Mesodermal cell (in vitro differentiated cells): Measurements from ENCODE around the gene ZNF14.
"Not testable (repeated sequence)": the region's sequence is repeated elsewhere in the genome, so short reads cannot be mapped to it uniquely, and the experiment has no call there.

Source experiments
- H3K27ac ChIP-seq: 2 replicates; pipeline ENCODE4 v1.7.0; 2013; ENCODE audit warnings: mild to moderate bottlenecking, low read depth, low read length, moderate library complexity; ENCODE audit not compliant: severe bottlenecking
- H3K36me3 ChIP-seq: 2 replicates; pipeline ENCODE4 v1.7.1; 2013; ENCODE audit warnings: mild to moderate bottlenecking, low read length, moderate library complexity; ENCODE audit not compliant: control insufficient read depth, insufficient read depth
- H3K4me1 ChIP-seq: one replicate; pipeline ENCODE4 v1.7.1; 2013; ENCODE audit warnings: mild to moderate bottlenecking, low read length; ENCODE audit not compliant: insufficient read depth, control insufficient read depth, poor library complexity, severe bottlenecking
- H3K4me3 ChIP-seq: 2 replicates; pipeline ENCODE4 v1.7.0; 2013; ENCODE audit warnings: low read length, control low read depth, mild to moderate bottlenecking; ENCODE audit not compliant: insufficient read depth, poor library complexity, severe bottlenecking; ENCODE audit errors: extremely low read depth
- H3K9me3 ChIP-seq: 2 replicates; pipeline ENCODE4 v1.7.1; 2013; ENCODE audit warnings: mild to moderate bottlenecking, low read length, moderate library complexity; ENCODE audit not compliant: control insufficient read depth
- WGBS, 2 experiments: methylation state at CpG; one replicate each; pipeline ENCODE4 v1.1.5; 2013; ENCODE audit warnings: missing lambda C conversion rate in 2 of 2; ENCODE audit not compliant: insufficient coverage in 2 of 2; 5-methylcytosine and 5-hydroxymethylcytosine counted together

Gene ZNF14

DNA sequence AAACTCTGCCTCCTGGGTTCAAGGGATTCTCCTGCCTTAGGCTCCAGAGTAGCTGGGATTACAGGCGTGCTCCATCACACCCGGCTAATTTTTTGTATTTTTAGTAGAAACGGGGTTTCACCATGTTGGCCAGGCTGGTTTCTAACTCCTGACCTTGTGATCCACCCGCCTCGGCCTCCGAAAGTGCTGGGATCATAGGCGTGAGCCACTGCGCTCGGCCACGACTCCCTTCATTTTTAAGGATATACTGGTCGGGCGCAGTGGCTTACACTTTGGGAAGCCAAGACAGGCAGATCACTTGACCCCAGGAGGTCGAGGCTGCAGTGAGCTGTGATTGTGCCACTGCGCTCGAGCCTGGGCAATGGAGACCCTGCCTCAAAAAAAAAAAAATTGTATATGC lies 46.8 kb downstream of the ZNF14 start:
- H3K27ac ChIP-seq, H3K9me3 ChIP-seq, H3K4me3 ChIP-seq, H3K4me1 ChIP-seq, H3K36me3 ChIP-seq: not testable (repeated sequence)
- WGBS, 2 experiments, result 90 to 96% methylated on average over 12 of the region's 15 CpGs

DNA sequence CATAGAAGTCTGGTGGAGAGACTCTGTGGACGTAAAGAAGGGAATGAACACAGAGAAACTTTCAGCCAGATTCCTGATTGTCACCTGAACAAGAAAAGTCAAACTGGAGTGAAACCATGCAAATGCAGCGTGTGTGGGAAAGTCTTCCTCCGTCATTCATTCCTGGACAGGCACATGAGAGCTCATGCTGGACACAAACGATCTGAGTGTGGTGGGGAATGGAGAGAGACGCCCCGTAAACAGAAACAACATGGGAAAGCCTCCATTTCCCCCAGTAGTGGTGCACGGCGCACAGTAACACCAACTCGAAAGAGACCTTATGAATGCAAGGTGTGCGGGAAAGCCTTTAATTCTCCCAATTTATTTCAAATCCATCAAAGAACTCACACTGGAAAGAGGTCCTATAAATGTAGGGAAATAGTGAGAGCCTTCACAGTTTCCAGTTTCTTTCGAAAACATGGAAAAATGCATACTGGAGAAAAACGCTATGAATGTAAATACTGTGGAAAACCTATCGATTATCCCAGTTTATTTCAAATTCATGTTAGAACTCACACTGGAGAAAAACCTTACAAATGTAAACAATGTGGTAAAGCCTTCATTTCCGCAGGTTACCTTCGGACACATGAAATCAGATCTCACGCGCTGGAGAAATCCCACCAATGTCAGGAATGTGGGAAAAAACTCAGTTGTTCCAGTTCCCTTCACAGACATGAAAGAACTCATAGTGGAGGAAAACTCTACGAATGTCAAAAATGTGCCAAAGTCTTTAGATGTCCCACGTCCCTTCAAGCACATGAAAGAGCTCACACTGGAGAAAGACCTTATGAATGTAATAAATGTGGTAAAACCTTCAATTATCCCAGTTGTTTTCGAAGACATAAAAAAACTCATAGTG lies 53.5 kb downstream of the ZNF14 start:
- 96 to 100% methylated on average over 10 to 13 of the region's 20 CpGs for WGBS, 2 experiments
- peaks cover 74% of the 10 kb centered on the region for H3K36me3 ChIP-seq
- H3K9me3 ChIP-seq, result peaks cover 20% of the 10 kb centered on the region
- no peak overlapping the region for H3K4me3 ChIP-seq
- no peaks in the 10 kb centered on the region for H3K4me1 ChIP-seq
- H3K27ac ChIP-seq, result no peak overlapping the region

DNA sequence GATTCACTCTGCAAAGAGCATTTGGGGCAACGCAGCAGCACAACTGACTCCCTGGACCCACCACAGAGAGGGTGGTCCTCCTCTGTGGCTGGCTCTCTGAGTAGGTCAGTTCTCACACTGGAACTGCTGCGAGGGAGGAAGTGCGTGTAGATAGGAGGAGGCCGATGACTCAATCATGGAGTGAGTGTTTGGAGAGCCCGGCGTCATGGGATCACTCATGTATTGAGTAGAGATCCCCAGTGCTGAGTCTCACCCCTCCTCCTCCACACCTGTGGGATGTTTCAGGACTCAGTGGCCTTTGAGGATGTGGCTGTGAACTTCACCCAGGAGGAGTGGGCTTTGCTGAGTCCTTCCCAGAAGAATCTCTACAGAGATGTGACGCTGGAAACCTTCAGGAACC lies 55.3 kb downstream of the ZNF14 start:
- Histone ChIP-seq H3K36me3 (peaks cover 91% of the 10 kb centered on the region), H3K9me3 (peaks cover 25% of the 10 kb centered on the region), H3K4me3 (no peak overlapping the region), H3K27ac (no peak overlapping the region), H3K4me1 (no peaks in the 10 kb centered on the region)
- 92 to 100% methylated on average over 1 to 4 of the region's 7 CpGs for WGBS, 2 experiments

DNA sequence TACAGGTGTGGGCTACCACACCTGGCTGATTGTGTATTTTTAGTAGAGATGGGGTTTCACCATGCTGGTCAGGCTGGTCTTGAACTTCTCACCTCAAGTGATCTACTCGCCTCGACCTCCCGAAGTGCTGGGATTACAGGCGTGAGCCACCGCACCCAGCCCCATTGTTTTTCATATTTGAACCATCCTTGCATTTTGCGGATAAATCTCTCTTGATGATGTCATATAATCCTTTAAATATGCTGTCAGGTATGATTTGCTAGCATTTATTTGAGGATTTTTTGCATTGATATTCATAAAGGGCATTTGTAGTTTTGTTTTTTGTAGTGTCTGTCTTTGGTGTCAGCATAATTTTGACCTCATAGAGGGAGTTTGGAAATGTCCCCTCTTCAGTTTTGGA lies 58.6 kb downstream of the ZNF14 start:
- 87 to 96% methylated on average over 5 of the region's 6 CpGs for WGBS, 2 experiments

DNA sequence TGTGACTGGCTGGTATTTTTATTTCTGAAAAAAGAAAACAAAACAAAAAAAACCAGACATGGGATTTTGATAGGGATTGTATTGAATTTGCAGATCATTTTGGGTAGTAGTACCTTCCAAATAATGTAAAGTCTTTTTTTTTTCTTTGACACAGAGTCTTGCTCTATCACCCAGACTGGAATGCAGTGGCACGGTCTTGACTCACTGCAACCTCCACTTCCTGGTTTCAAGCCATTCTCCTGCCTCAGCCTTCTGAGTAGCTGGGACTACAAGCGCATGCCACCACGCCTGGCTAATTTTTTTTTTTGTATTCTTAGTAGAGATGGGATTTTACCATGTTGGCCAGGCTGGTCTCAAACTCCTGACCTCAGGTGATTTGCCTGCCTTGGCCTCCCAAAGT lies 60.1 kb downstream of the ZNF14 start:
- WGBS, 2 experiments, result 78 to 90% methylated on average over 1 to 2 of the region's 3 CpGs
- H3K36me3 ChIP-seq, result peaks cover 61% of the 10 kb centered on the region
- peaks cover 2% of the 10 kb centered on the region for H3K4me1 ChIP-seq
- peaks cover 5% of the 10 kb centered on the region for H3K9me3 ChIP-seq
- no peak overlapping the region for H3K4me3 ChIP-seq
- H3K27ac ChIP-seq, result no peak overlapping the region

More for the DNA sequence above, 58.6 kb downstream of the ZNF14 start:
- H3K27ac ChIP-seq, result no peak overlapping the region
- peaks cover 76% of the 10 kb centered on the region for H3K36me3 ChIP-seq
- peaks cover 12% of the 10 kb centered on the region for H3K9me3 ChIP-seq
- H3K4me1 ChIP-seq, result no peaks in the 10 kb centered on the region
- no peak overlapping the region for H3K4me3 ChIP-seq

GRCh38 chr19:19670070-19670551 lies 62.8 kb downstream of the ZNF14 start:
- H3K27ac ChIP-seq, result no peak overlapping the region

GRCh38 chr19:19668230-19669012 lies 64.5 kb downstream of the ZNF14 start, which contains the start of gene ZNF101:
TSS of gene ZNF101 (plus strand) at chr19:19668839. CDS start at chr19:19668964, 125 bp downstream.
- H3K4me1 ChIP-seq, result peaks cover 2% of the 10 kb centered on the region
- no peaks in the 10 kb centered on the region for H3K9me3 ChIP-seq
- H3K36me3 ChIP-seq, result peaks cover 21% of the 10 kb centered on the region
- H3K27ac ChIP-seq, result peak within 1 kb of the TSS; percentile 64
- peak within 1 kb of the TSS; percentile 92 for H3K4me3 ChIP-seq
- 7 to 11% methylated on average over 23 to 35 of the region's 36 CpGs for WGBS, 2 experiments

More at GRCh38 chr19:19670070-19670551, 62.8 kb downstream of the ZNF14 start:
- Histone ChIP-seq H3K4me1 (peaks cover 2% of the 10 kb centered on the region), H3K36me3 (peaks cover 35% of the 10 kb centered on the region), H3K4me3 (peak overlapping the region; percentile 92), H3K9me3 (peaks cover 5% of the 10 kb centered on the region)
- 57 to 74% methylated on average over 6 to 10 of the region's 10 CpGs for WGBS, 2 experiments

GRCh38 chr19:19665420-19665948 lies 67.4 kb downstream of the ZNF14 start:
- Histone ChIP-seq H3K36me3 (peaks cover 14% of the 10 kb centered on the region), H3K4me1 (peaks cover 19% of the 10 kb centered on the region)
- not testable (repeated sequence) for H3K9me3 ChIP-seq, H3K4me3 ChIP-seq, H3K27ac ChIP-seq
- 94 to 97% methylated on average over 16 to 18 of the region's 22 CpGs for WGBS, 2 experiments

- 0 to 1% methylated on average over 61 to 77 of the region's 85 CpGs for WGBS, 2 experiments
- H3K4me1 ChIP-seq, result peaks cover 23% of the 10 kb centered on the region
- peak within 1 kb of the TSS; percentile 95 for H3K27ac ChIP-seq
- H3K4me3 ChIP-seq, result peak within 1 kb of the TSS; percentile 80
- H3K9me3 ChIP-seq, result no peaks in the 10 kb centered on the region
- peaks cover 31% of the 10 kb centered on the region for H3K36me3 ChIP-seq
These were observed 69.4 kb downstream of the ZNF14 start, which contains the start of gene ATP13A1 for GRCh38 chr19:19663256-19664120. TSS of gene ATP13A1 (minus strand) at chr19:19663676. CDS start at chr19:19663666, 10 bp downstream.

DNA sequence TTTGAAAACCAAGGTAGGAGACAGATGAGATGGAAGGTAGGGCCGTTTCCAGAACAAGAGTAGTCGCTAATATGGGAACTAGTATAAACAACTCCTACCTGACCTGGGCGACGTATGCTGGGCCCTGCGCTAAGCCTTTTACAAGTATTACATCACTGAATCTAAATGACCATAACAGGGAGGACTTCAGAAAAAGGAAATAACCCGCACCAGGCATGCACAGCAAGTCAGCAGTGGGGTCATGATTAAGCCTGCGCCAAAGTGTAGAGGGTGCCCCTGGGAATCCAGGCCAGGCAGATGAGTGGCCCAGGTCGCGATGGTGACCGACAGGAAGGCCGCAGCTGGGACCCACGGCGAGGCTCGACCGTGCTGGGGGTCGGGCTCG lies 70.0 kb downstream of the ZNF14 start:
- Histone ChIP-seq H3K27ac (peak overlapping the region; percentile 95), H3K36me3 (peaks cover 37% of the 10 kb centered on the region), H3K9me3 (no peaks in the 10 kb centered on the region), H3K4me1 (peaks cover 21% of the 10 kb centered on the region), H3K4me3 (peak overlapping the region; percentile 80)
- WGBS, 2 experiments, result 2 to 12% methylated on average over 12 to 14 of the region's 17 CpGs
